NCI-H345 treated with DMSO at 0.1 percent for 48 hours (cell line): ENCODE results near the gene AGAP3.

Experiments used
- DNase-seq: peaks from one replicate; lab custom pipeline; 2025; ENCODE audit not compliant: unreplicated experiment; lab: John Stamatoyannopoulos, UW

The AGAP3 gene

GRCh38 chr7:151152643-151153513 is 66.6 kb downstream of the AGAP3 start:
- DNase-seq: no peak

GRCh38 chr7:151157645-151158329 is 71.5 kb downstream of the AGAP3 start:
- DNase-seq: no peak

GRCh38 chr7:151161757-151162156 is 75.5 kb downstream of the AGAP3 start:
- DNase-seq: no peak

GRCh38 chr7:151166629-151167196 is 80.4 kb downstream of the AGAP3 start:
- DNase-seq: no peak

- DNase-seq: no peak
Observed at GRCh38 chr7:151167197-151167961, 81.1 kb downstream of the AGAP3 start, which contains the start of gene GBX1. Gene GBX1, minus strand, starts transcription at chr7:151167694. Its CDS starts 146 bp downstream, at chr7:151167548.

GRCh38 chr7:151168003-151168786 is 81.9 kb downstream of the AGAP3 start:
- no peak for DNase-seq

- no peak for DNase-seq
Observed at GRCh38 chr7:151168787-151169162, 82.5 kb downstream of the AGAP3 start.

- DNase-seq: peak; percentile 28
Observed at GRCh38 chr7:151172273-151173141, 86.2 kb downstream of the AGAP3 start.

GRCh38 chr7:151173386-151174245 is 87.3 kb downstream of the AGAP3 start:
- DNase-seq: no peak

GRCh38 chr7:151174246-151175046 is 88.2 kb downstream of the AGAP3 start:
- no peak for DNase-seq

- DNase-seq: no peak
Observed at GRCh38 chr7:151175047-151175792, 88.9 kb downstream of the AGAP3 start.

- no peak for DNase-seq
Observed at GRCh38 chr7:151175793-151176311, 89.6 kb downstream of the AGAP3 start.

- DNase-seq: no peak
Observed at GRCh38 chr7:151176401-151176800, 90.1 kb downstream of the AGAP3 start.

- DNase-seq: no peak
Observed at GRCh38 chr7:151177310-151177709, 91.0 kb downstream of the AGAP3 start.

GRCh38 chr7:151178236-151178635 is 92.0 kb downstream of the AGAP3 start:
- DNase-seq: no peak

GRCh38 chr7:151178831-151179230 is 92.6 kb downstream of the AGAP3 start:
- DNase-seq: no peak
